Measurements from ENCODE around the gene VPS54. TPM values are rescaled to one million over a fixed set of nuclear protein-coding genes. Genes with fewer than 3 reads are reported as not detected.
A peak's percentile ranks its signal among the peaks of the same experiment; 100 is the strongest.

Gene VPS54
- total and polyA plus RNA-seq, 7 experiments from 2014 or later: 4.5 to 20.8 (median 14.6) TPM

GRCh38 chr2:63984606-63985359 lies 34.4 kb downstream of the VPS54 start:
- no peak overlapping the region for H3K4me3 ChIP-seq (ENCODE audit: low read length)

GRCh38 chr2:63983986-63984605 lies 35.1 kb downstream of the VPS54 start:
- ChIA-PET CTCF (no interaction called here), POLR2A (no interaction called here)
- Histone ChIP-seq H3K4me3 (ENCODE audit: low read length) (no peak overlapping the region), H3K9me3 (ENCODE audit: control insufficient read depth in 2 of 3, low read length in 3 of 3) (no peaks in the 10 kb centered on the region), H3K27ac (ENCODE audit: low read depth, low read length) (no peak overlapping the region), H3K4me1 (ENCODE audit: control insufficient read depth in 2 of 2, insufficient read depth in 2 of 2, low read length in 2 of 2) (peaks cover 0 to 11% of the 10 kb centered on the region in 2 donors), H3K36me3 (ENCODE audit: control insufficient read depth in 2 of 3, insufficient read depth in 3 of 3, low read length in 3 of 3) (no peaks in the 10 kb centered on the region), H3K27me3 (ENCODE audit: control insufficient read depth in 2 of 2, insufficient read depth in 2 of 2, low read length in 2 of 2) (no peaks in the 10 kb centered on the region)
- Mint-ChIP-seq H3K27me3 (no peaks in the 10 kb centered on the region), H3K4me3 (no peak overlapping the region), H3K9me3 (peaks cover 0 to 2% (median 0%) of the 10 kb centered on the region in 11 donors), H3K4me1 (peaks cover 11 to 56% (median 51%) of the 10 kb centered on the region in 7 donors), H3K36me3 (peaks cover 4 to 36% (median 22%) of the 10 kb centered on the region in 5 donors), H3K27ac (peak overlapping the region in 1 of 9 donors; percentile 15)
- no peak for ATAC-seq
- no peak for DNase-seq
- intact Hi-C loops (cut with micrococcal nuclease): loop anchor here in 1 of 2 donors (5.0 kb wide), 1 partner anchor 33 kb away; the partner anchor contains the start of gene VPS54

More at GRCh38 chr2:63984606-63985359, 34.4 kb downstream of the VPS54 start:
- Mint-ChIP-seq H3K4me3 (no peak overlapping the region), H3K36me3 (peaks cover 4 to 36% (median 24%) of the 10 kb centered on the region in 5 donors), H3K27ac (peak overlapping the region in 2 of 9 donors; percentile 41 to 70), H3K27me3 (no peaks in the 10 kb centered on the region), H3K9me3 (peaks cover 0 to 6% (median 2%) of the 10 kb centered on the region in 11 donors), H3K4me1 (peaks cover 11 to 56% (median 45%) of the 10 kb centered on the region in 7 donors)
- Histone ChIP-seq H3K27ac (ENCODE audit: low read depth, low read length) (no peak overlapping the region), H3K36me3 (ENCODE audit: control insufficient read depth in 2 of 3, insufficient read depth in 3 of 3, low read length in 3 of 3) (no peaks in the 10 kb centered on the region), H3K9me3 (ENCODE audit: control insufficient read depth in 2 of 3, low read length in 3 of 3) (peaks cover 0 to 2% (median 0%) of the 10 kb centered on the region in 3 experiments), H3K4me1 (ENCODE audit: control insufficient read depth in 2 of 2, insufficient read depth in 2 of 2, low read length in 2 of 2) (peaks cover 0 to 11% of the 10 kb centered on the region in 2 donors), H3K27me3 (ENCODE audit: control insufficient read depth in 2 of 2, insufficient read depth in 2 of 2, low read length in 2 of 2) (no peaks in the 10 kb centered on the region)
- ChIA-PET POLR2A (no interaction called here), CTCF (interaction anchor here (0.6 to 0.7 kb wide), 2 partner anchors 70 to 485 kb away, joined by 3 read pairs; no protein-coding TSS in a partner anchor)
- ATAC-seq: no peak
- intact Hi-C loops (cut with micrococcal nuclease): loop anchor here in 1 of 2 donors (5.0 kb wide), 1 partner anchor 33 kb away; the partner anchor contains the start of gene VPS54
- no peak for DNase-seq

- no peaks in the 10 kb centered on the region for H3K9me3 ChIP-seq (ENCODE audit: control insufficient read depth in 2 of 3, low read length in 3 of 3)
- Mint-ChIP-seq H3K9me3 (no peaks in the 10 kb centered on the region), H3K36me3 (peaks cover 7 to 31% (median 26%) of the 10 kb centered on the region in 5 donors), H3K4me1 (peaks cover 15 to 58% (median 55%) of the 10 kb centered on the region in 7 donors), H3K27me3 (no peaks in the 10 kb centered on the region), H3K27ac (no peak overlapping the region), H3K4me3 (no peak overlapping the region)
- no peak overlapping the region for H3K4me3 ChIP-seq (ENCODE audit: low read length)
- H3K4me1 ChIP-seq (ENCODE audit: control insufficient read depth in 2 of 2, insufficient read depth in 2 of 2, low read length in 2 of 2): peaks cover 8 to 16% of the 10 kb centered on the region in 2 donors
- intact Hi-C loops (cut with micrococcal nuclease): loop anchor here in 1 of 2 donors (5.0 kb wide), 1 partner anchor 35 kb away; the partner anchor contains the start of gene VPS54
- ChIA-PET CTCF (interaction anchor here (0.6 kb wide), 1 partner anchor 18 kb away, joined by 3 read pairs; no protein-coding TSS in a partner anchor), POLR2A (no interaction called here)
- H3K27ac ChIP-seq (ENCODE audit: low read depth, low read length): no peak overlapping the region
- no peak for ATAC-seq
- H3K27me3 ChIP-seq (ENCODE audit: control insufficient read depth in 2 of 2, insufficient read depth in 2 of 2, low read length in 2 of 2): no peaks in the 10 kb centered on the region
- no peak for DNase-seq
- no peaks in the 10 kb centered on the region for H3K36me3 ChIP-seq (ENCODE audit: control insufficient read depth in 2 of 3, insufficient read depth in 3 of 3, low read length in 3 of 3)
These were observed 36.9 kb downstream of the VPS54 start for GRCh38 chr2:63982335-63982734.

GRCh38 chr2:63981702-63982103 lies 37.5 kb downstream of the VPS54 start:
- H3K36me3 ChIP-seq (ENCODE audit: control insufficient read depth in 2 of 3, insufficient read depth in 3 of 3, low read length in 3 of 3): no peaks in the 10 kb centered on the region
- intact Hi-C loops (cut with micrococcal nuclease): loop anchor here in 1 of 2 donors (5.0 kb wide), 1 partner anchor 36 kb away; the partner anchor contains the start of gene VPS54
- Mint-ChIP-seq H3K36me3 (peaks cover 10 to 35% (median 28%) of the 10 kb centered on the region in 5 donors), H3K9me3 (no peaks in the 10 kb centered on the region), H3K27me3 (no peaks in the 10 kb centered on the region), H3K4me1 (peaks cover 12 to 56% (median 51%) of the 10 kb centered on the region in 7 donors), H3K4me3 (no peak overlapping the region), H3K27ac (no peak overlapping the region)
- POLR2A ChIA-PET: no interaction called here
- no peak overlapping the region for H3K27ac ChIP-seq (ENCODE audit: low read depth, low read length)
- no peak for ATAC-seq
- CTCF ChIA-PET: no interaction called here
- DNase-seq: no peak
- peaks cover 8 to 16% of the 10 kb centered on the region in 2 donors for H3K4me1 ChIP-seq (ENCODE audit: control insufficient read depth in 2 of 2, insufficient read depth in 2 of 2, low read length in 2 of 2)
- H3K27me3 ChIP-seq (ENCODE audit: control insufficient read depth in 2 of 2, insufficient read depth in 2 of 2, low read length in 2 of 2): no peaks in the 10 kb centered on the region
- no peaks in the 10 kb centered on the region for H3K9me3 ChIP-seq (ENCODE audit: control insufficient read depth in 2 of 3, low read length in 3 of 3)
- no peak overlapping the region for H3K4me3 ChIP-seq (ENCODE audit: low read length)

- ATAC-seq (no peak), DNase-seq (no peak)
- H3K9me3 Mint-ChIP-seq: no peaks in the 10 kb centered on the region
- H3K4me3 ChIP-seq (ENCODE audit: low read length): no peak overlapping the region
- H3K27me3 ChIP-seq (ENCODE audit: control insufficient read depth in 2 of 2, insufficient read depth in 2 of 2, low read length in 2 of 2): no peaks in the 10 kb centered on the region
- H3K36me3 ChIP-seq (ENCODE audit: control insufficient read depth in 2 of 3, insufficient read depth in 3 of 3, low read length in 3 of 3): no peaks in the 10 kb centered on the region
- peaks cover 10 to 48% (median 45%) of the 10 kb centered on the region in 7 donors for H3K4me1 Mint-ChIP-seq
- H3K4me3 Mint-ChIP-seq: no peak overlapping the region
- no peaks in the 10 kb centered on the region for H3K9me3 ChIP-seq (ENCODE audit: control insufficient read depth in 2 of 3, low read length in 3 of 3)
- peaks cover 10 to 38% (median 31%) of the 10 kb centered on the region in 5 donors for H3K36me3 Mint-ChIP-seq
- ChIA-PET CTCF (no interaction called here), POLR2A (interaction anchor here (0.7 kb wide), 1 partner anchor 37 kb away, joined by 3 read pairs; no protein-coding TSS in a partner anchor)
- intact Hi-C loops (cut with micrococcal nuclease): loop anchor here in 1 of 2 donors (5.0 kb wide), 1 partner anchor 37 kb away; the partner anchor contains the start of gene VPS54
- no peak overlapping the region for H3K27ac ChIP-seq (ENCODE audit: low read depth, low read length)
- no peaks in the 10 kb centered on the region for H3K27me3 Mint-ChIP-seq
- peak overlapping the region in 1 of 9 donors; percentile 37 for H3K27ac Mint-ChIP-seq
- H3K4me1 ChIP-seq (ENCODE audit: control insufficient read depth in 2 of 2, insufficient read depth in 2 of 2, low read length in 2 of 2): peaks cover 8 to 16% of the 10 kb centered on the region in 2 donors
These were observed 38.4 kb downstream of the VPS54 start for GRCh38 chr2:63980794-63981193.

GRCh38 chr2:63977904-63978303 lies 41.3 kb downstream of the VPS54 start:
- Histone ChIP-seq H3K27me3 (ENCODE audit: control insufficient read depth in 2 of 2, insufficient read depth in 2 of 2, low read length in 2 of 2) (no peaks in the 10 kb centered on the region), H3K4me1 (ENCODE audit: control insufficient read depth in 2 of 2, insufficient read depth in 2 of 2, low read length in 2 of 2) (peaks cover 5 to 8% of the 10 kb centered on the region in 2 donors), H3K27ac (ENCODE audit: low read depth, low read length) (no peak overlapping the region), H3K4me3 (ENCODE audit: low read length) (no peak overlapping the region), H3K36me3 (ENCODE audit: control insufficient read depth in 2 of 3, insufficient read depth in 3 of 3, low read length in 3 of 3) (no peaks in the 10 kb centered on the region), H3K9me3 (ENCODE audit: control insufficient read depth in 2 of 3, low read length in 3 of 3) (no peaks in the 10 kb centered on the region)
- peak overlapping the region in 9 of 10 donors; percentile 1 to 55 (median 36) for H3K4me3 Mint-ChIP-seq
- intact Hi-C loops (cut with micrococcal nuclease): loop anchor here in 1 of 2 donors (5.0 kb wide), 2 partner anchors 39 to 59 kb away; partner anchors contain the start of gene VPS54
- no peaks in the 10 kb centered on the region for H3K9me3 Mint-ChIP-seq
- ChIA-PET POLR2A (interaction anchor here (0.8 kb wide), 1 partner anchor 684 kb away, joined by 3 read pairs; no protein-coding TSS in a partner anchor), CTCF (interaction anchor here (1.3 kb wide), 1 partner anchor 353 kb away, joined by 3 read pairs; no protein-coding TSS in a partner anchor)
- DNase-seq: peak in 5 of 9 donors; percentile 9 to 25 (median 15)
- no peaks in the 10 kb centered on the region for H3K27me3 Mint-ChIP-seq
- H3K4me1 Mint-ChIP-seq: peaks cover 7 to 36% (median 31%) of the 10 kb centered on the region in 7 donors
- peaks cover 10 to 51% (median 35%) of the 10 kb centered on the region in 5 donors for H3K36me3 Mint-ChIP-seq
- peak overlapping the region; percentile 11 to 75 (median 62) for H3K27ac Mint-ChIP-seq
- ATAC-seq: peak; percentile 57
